Kidney (tissue), 14 donors: ENCODE results near the gene SOHLH2. TPM values are rescaled to one million over a fixed set of nuclear protein-coding genes. Genes with fewer than 3 reads are reported as not detected.

Experiments used
- DNase-seq, 5 donors: peaks; one replicate each; pipeline ENCODE4 v3.0.0-alpha.2; 2013 to 2020
- FAIRE-seq: peaks from 2 replicates; lab custom pipeline; 2012; peaks lifted over from hg19 to GRCh38; lab: Jason Lieb, UNC
- H3K27ac ChIP-seq, 2 donors: one replicate each; pipeline ENCODE4 v1.7.0; 2013; ENCODE audit warnings: low read depth in 2 of 2, low read length in 2 of 2, inconsistent platforms in 1 of 2
- H3K27me3 ChIP-seq: one replicate; pipeline ENCODE4 v1.7.1; 2013; ENCODE audit warnings: low read length, inconsistent platforms; ENCODE audit not compliant: control insufficient read depth, insufficient read depth
- H3K36me3 ChIP-seq, 3 donors: one replicate each; pipeline versions ENCODE4 v1.7.0 to v1.7.1; 2013; ENCODE audit warnings: low read length in 3 of 3, control low read depth in 1 of 3, inconsistent platforms in 1 of 3; ENCODE audit not compliant: insufficient read depth in 3 of 3, control insufficient read depth in 2 of 3
- H3K4me1 ChIP-seq, 3 donors: one replicate each; pipeline versions ENCODE4 v1.7.0 to v1.7.1; 2013; ENCODE audit warnings: low read length in 3 of 3, inconsistent platforms in 1 of 3, low read depth in 1 of 3; ENCODE audit not compliant: control insufficient read depth in 2 of 3, insufficient read depth in 2 of 3
- H3K4me3 ChIP-seq, 3 donors: one replicate each; pipeline versions ENCODE4 v1.7.0 to v1.8.1; 2013; ENCODE audit warnings: low read length in 3 of 3, control low read depth in 1 of 3, inconsistent platforms in 1 of 3
- H3K9ac ChIP-seq, 3 donors: one replicate each; pipeline versions ENCODE4 v1.7.0 to v1.7.1; 2013; ENCODE audit warnings: low read length in 3 of 3, control low read depth in 1 of 3, inconsistent platforms in 1 of 3
- H3K9me3 ChIP-seq, 3 donors: one replicate each; pipeline versions ENCODE4 v1.7.0 to v1.7.1; 2013; ENCODE audit warnings: low read length in 3 of 3, control low read depth in 1 of 3, inconsistent platforms in 1 of 3; ENCODE audit not compliant: control insufficient read depth in 2 of 3, insufficient read depth in 1 of 3
- intact Hi-C: fragments of 100-400 bp; cut with DNase I; formaldehyde crosslinking; loops from one replicate; pipeline ENCODE4 v1.11.1; 2022
- polyA plus RNA-seq: library from polyadenylated mRNA; stranded (reverse); fragments of 350-450 nt; fragmentation: Illumina TruSeq; extraction: RNeasy Lipid Tissue Mini Kit (QIAGEN cat#74804); gene quantifications from one replicate; pipeline ENCODE4 v1.2.3, GENCODE V29; 2014; ENCODE audit warnings: low read depth, low replicate concordance; ENCODE audit not compliant: insufficient read depth
- total RNA-seq: library from RNA; stranded (reverse); fragmentation: NEBNext Ultra II Directional; extraction: Animal tissue kit (Norgen Biotek cat#: 25700); gene quantifications from one replicate; pipeline ENCODE4 v1.2.1, GENCODE V29; 2021
- TF ChIP-seq, protein P1 (sequence below): IDR thresholded peaks from 3 replicates; pipeline ENCODE4 v1.5.1; 2012; ENCODE audit warnings: mild to moderate bottlenecking, moderate library complexity, borderline replicate concordance; ENCODE audit not compliant: insufficient read depth; ENCODE audit errors: extremely low read depth
- donor health status: control.
- donor health status: control.
- donor health status: control.
- donor health status: control.
- donor health status: control.
- donor health status: DM: yes; HTN: yes; CAD: no.
- donor health status: Normal renal cell carcinoma (clear cell type).

The SOHLH2 gene
- total and polyA plus RNA-seq, 2 donors from 2014 or later = 0.17 to 0.54 TPM

- intact Hi-C loops = no loop called here
- H3K4me3 ChIP-seq = no peak overlapping the region
- no peak overlapping the region for H3K9ac ChIP-seq
- no peaks in the 10 kb centered on the region for H3K27me3 ChIP-seq
- peak; percentile 82 to 91 (median 86) for DNase-seq
- H3K9me3 ChIP-seq = no peaks in the 10 kb centered on the region
- no peak overlapping the region for H3K27ac ChIP-seq
- H3K4me1 ChIP-seq = no peaks in the 10 kb centered on the region
- TF ChIP-seq, protein P1, sequence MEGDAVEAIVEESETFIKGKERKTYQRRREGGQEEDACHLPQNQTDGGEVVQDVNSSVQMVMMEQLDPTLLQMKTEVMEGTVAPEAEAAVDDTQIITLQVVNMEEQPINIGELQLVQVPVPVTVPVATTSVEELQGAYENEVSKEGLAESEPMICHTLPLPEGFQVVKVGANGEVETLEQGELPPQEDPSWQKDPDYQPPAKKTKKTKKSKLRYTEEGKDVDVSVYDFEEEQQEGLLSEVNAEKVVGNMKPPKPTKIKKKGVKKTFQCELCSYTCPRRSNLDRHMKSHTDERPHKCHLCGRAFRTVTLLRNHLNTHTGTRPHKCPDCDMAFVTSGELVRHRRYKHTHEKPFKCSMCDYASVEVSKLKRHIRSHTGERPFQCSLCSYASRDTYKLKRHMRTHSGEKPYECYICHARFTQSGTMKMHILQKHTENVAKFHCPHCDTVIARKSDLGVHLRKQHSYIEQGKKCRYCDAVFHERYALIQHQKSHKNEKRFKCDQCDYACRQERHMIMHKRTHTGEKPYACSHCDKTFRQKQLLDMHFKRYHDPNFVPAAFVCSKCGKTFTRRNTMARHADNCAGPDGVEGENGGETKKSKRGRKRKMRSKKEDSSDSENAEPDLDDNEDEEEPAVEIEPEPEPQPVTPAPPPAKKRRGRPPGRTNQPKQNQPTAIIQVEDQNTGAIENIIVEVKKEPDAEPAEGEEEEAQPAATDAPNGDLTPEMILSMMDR = no peak
- no peak for FAIRE-seq
- H3K36me3 ChIP-seq = no peaks in the 10 kb centered on the region
These were observed 50.5 kb downstream of the SOHLH2 start for GRCh38 chr13:36163809-36164308.

- H3K9ac ChIP-seq = no peak overlapping the region
- no peaks in the 10 kb centered on the region for H3K36me3 ChIP-seq
- H3K27me3 ChIP-seq = no peaks in the 10 kb centered on the region
- TF ChIP-seq, protein P1 = no peak
- FAIRE-seq (no peak), DNase-seq (no peak)
- intact Hi-C loops = no loop called here
- H3K9me3 ChIP-seq = no peaks in the 10 kb centered on the region
- H3K4me3 ChIP-seq = no peak overlapping the region
- no peaks in the 10 kb centered on the region for H3K4me1 ChIP-seq
- no peak overlapping the region for H3K27ac ChIP-seq
These were observed 51.1 kb downstream of the SOHLH2 start for GRCh38 chr13:36163286-36163685.

DNA sequence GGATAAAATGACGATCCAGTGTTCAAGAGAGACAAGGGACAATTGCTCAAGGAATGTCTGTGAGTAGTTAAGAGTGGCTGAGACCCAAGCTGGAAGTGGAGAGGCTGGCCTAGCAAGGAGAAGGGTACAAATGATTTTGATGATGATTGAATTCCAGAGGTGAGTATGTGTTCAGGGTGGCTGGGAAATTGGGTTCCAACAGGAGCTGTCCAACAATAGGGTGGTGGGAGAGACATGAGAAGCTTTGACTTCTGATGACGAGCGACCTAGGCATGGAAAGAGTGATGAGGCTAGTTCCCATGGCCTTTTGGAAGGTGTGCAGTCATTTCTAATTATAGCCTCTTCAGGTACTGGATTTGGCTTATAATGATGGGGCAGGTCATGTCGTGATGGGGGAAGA is 54.1 kb downstream of the SOHLH2 start:
- TF ChIP-seq, protein P1 = no peak
- Histone ChIP-seq H3K27ac (no peak overlapping the region), H3K36me3 (no peaks in the 10 kb centered on the region), H3K9ac (no peak overlapping the region), H3K27me3 (no peaks in the 10 kb centered on the region), H3K9me3 (no peaks in the 10 kb centered on the region), H3K4me1 (no peaks in the 10 kb centered on the region), H3K4me3 (no peak overlapping the region)
- no peak for DNase-seq
- intact Hi-C loops = no loop called here
- FAIRE-seq = no peak

DNA sequence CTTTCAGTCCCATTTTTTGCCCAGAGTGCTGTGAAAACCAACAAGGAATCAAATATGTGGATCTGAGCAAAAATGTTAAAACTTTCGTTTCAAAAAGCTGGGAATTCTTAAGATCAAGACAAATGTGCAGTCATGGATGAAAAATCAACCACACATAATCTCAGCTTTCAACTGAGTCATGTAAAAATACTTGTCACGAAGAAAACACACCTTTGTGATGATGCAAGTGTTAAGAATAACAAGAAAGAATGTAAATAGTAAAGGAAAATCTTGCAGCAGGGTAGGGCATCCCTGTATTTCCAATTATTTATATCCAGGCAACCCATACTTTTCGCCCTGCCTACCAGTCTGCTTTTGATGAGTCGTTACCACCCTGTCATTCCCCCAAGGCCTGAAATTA is 55.7 kb downstream of the SOHLH2 start:
- no peak overlapping the region for H3K4me3 ChIP-seq
- TF ChIP-seq, protein P1 = no peak
- no peak for FAIRE-seq
- DNase-seq = no peak
- H3K9ac ChIP-seq = no peak overlapping the region
- H3K9me3 ChIP-seq = no peaks in the 10 kb centered on the region
- H3K36me3 ChIP-seq = no peaks in the 10 kb centered on the region
- intact Hi-C loops = no loop called here
- H3K27me3 ChIP-seq = no peaks in the 10 kb centered on the region
- no peaks in the 10 kb centered on the region for H3K4me1 ChIP-seq
- no peak overlapping the region for H3K27ac ChIP-seq
